A549 treated with AZD2906 at 1 μM for 4 hours (cell line): ENCODE measurements around the gene CENPW. TPM values are rescaled to one million over a fixed set of nuclear protein-coding genes. Genes with fewer than 3 reads are reported as not detected.

Source experiments
- total RNA-seq: library from RNA; stranded (reverse); fragments of 200-300 nt; extraction: Qiagen RNA extraction; gene quantifications from 5 replicates; pipeline ENCODE4 v1.2.3, GENCODE V29; 2022

The CENPW gene
- total RNA-seq, result 29.8 to 42.0 TPM (median 41.3 TPM) in 5 replicates

GRCh38 chr6:126339796-126340609, at the start of gene CENPW:
TSS of gene CENPW (plus strand) at chr6:126340115. CDS start at chr6:126340274, 159 bp downstream.

